Thyroid gland (tissue), 4 donors: ENCODE measurements around the gene ADAMTS4. TPM values are rescaled to one million over a fixed set of nuclear protein-coding genes. Genes with fewer than 3 reads are reported as not detected.

Experiments
- DNase-seq, 2 donors: peaks; one replicate each; pipeline ENCODE4 v3.0.0-alpha.2; 2019
- H3K27ac ChIP-seq, 3 donors: fragments of 200-600 bp; sonication (generic); 1 replicate in 2 of 3; 2 replicates in 1 of 3; pipeline ENCODE4 v1.5.1; 2016 to 2019; ENCODE audit warnings: mild to moderate bottlenecking in 1 of 3, moderate library complexity in 1 of 3
- H3K27me3 ChIP-seq: fragments of 200-600 bp; sonication (generic); one replicate; pipeline ENCODE4 v1.5.1; 2019
- H3K36me3 ChIP-seq, 2 donors: fragments of 200-600 bp; sonication (generic); one replicate each; pipeline ENCODE4 v1.5.1; 2016 to 2019
- H3K4me1 ChIP-seq, 2 donors: fragments of 200-600 bp; sonication (generic); one replicate each; pipeline ENCODE4 v1.5.1; 2017 to 2019
- H3K4me3 ChIP-seq, 3 donors: fragments of 200-600 bp; sonication (generic); replicated peaks in 1 of 3; 1 replicate in 2 of 3; 2 replicates in 1 of 3; pipeline ENCODE4 v1.5.1; 2016; ENCODE audit warnings: mild to moderate bottlenecking in 1 of 3
- H3K9me3 ChIP-seq: fragments of 200-600 bp; sonication (generic); one replicate; pipeline ENCODE4 v1.5.1; 2017
- CTCF ChIP-seq, 6 experiments: fragments of 200-600 bp in 3 of 6; fragments of 450-650 bp in 3 of 6; sonication (generic) in 3 of 6; IDR thresholded peaks; one replicate each; pipeline ENCODE4 v1.5.1; 2016 to 2019; ENCODE audit warnings: antibody characterized with exemption in 6 of 6, mild to moderate bottlenecking in 2 of 6, inconsistent platforms in 1 of 6, moderate library complexity in 1 of 6
- POLR2A ChIP-seq, 2 donors: fragments of 450-650 bp; IDR thresholded peaks; one replicate each; pipeline ENCODE4 v1.6.1; 2017; ENCODE audit warnings: antibody characterized with exemption in 2 of 2, mild to moderate bottlenecking in 2 of 2, moderate library complexity in 1 of 2
- WGBS, 2 donors: methylation state at CpG; one replicate each; pipeline ENCODE4 v1.1.5; 2017; 5-methylcytosine and 5-hydroxymethylcytosine counted together
- intact Hi-C: fragments of 100-400 bp; cut with DNase I; formaldehyde crosslinking; loops from one replicate; pipeline ENCODE4 v1.15.1; 2023
- total RNA-seq, 4 donors: library from RNA; depleted of rRNA; stranded (reverse); fragments of >200 nt; gene quantifications; one replicate each; pipeline ENCODE4 v1.2.3, GENCODE V29; 2016

The ADAMTS4 gene
- total RNA-seq, 4 donors from 2014 or later = 4.6 to 24.4 (median 9.4) TPM

DNA sequence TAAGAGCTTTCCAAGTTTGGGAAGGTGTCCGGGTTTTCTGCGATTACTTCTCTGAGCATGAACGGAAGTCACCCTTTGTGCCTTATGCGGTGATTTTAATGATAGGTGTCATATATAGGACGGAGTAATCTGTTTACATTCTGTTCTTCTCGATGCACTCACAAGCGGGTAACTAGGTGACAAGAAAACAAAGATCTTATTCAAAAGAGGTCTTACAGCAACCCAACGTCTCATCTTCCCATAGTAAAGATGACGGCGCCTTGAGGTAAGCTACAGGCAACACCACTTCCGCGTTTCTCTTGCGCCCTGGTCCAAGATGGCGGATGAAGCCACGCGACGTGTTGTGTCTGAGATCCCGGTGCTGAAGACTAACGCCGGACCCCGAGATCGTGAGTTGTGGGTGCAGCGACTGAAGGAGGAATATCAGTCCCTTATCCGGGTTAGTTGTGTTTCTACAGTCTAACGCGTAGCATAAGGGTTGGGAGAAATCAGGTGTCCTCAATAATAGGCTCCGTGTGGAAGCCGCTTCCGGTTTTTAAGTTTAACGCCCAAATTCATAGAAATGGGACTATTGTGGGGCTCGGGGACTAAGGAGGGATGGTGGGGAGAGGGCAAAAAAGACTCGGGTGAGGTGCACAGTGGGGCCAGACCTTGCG, 45.0 kb downstream of the ADAMTS4 start, which contains the start of gene UFC1:
UFC1 (plus strand) TSS at position 297 of the 656 bp plus-strand sequence; CDS start at position 317, 20 bp downstream.
- DNase-seq = peak; percentile 71 to 78
- Histone ChIP-seq H3K27me3 (no peaks in the 10 kb centered on the region), H3K36me3 (peaks cover 3% of the 10 kb centered on the region in 2 donors), H3K9me3 (no peaks in the 10 kb centered on the region), H3K4me1 (peaks cover 7 to 12% of the 10 kb centered on the region in 2 donors), H3K27ac (peak within 1 kb of the TSS; percentile 83 to 96 (median 83)), H3K4me3 (peak within 1 kb of the TSS; percentile 19 to 51 (median 47))
- peak in 1 of 2 donors; percentile 50 for TF ChIP-seq POLR2A (IDR thresholded peaks at IDR 0.05)
- TF ChIP-seq CTCF (IDR thresholded peaks at IDR 0.05) = no peak
- 1% methylated on average over 33 of the region's 33 CpGs for WGBS, 2 donors
- intact Hi-C loops = no loop called here

GRCh38 chr1:161153176-161153575, 45.7 kb downstream of the ADAMTS4 start:
- Histone ChIP-seq H3K27ac (peak overlapping the region; percentile 83 to 96 (median 83)), H3K36me3 (peaks cover 3% of the 10 kb centered on the region in 2 donors), H3K4me1 (peaks cover 7 to 10% of the 10 kb centered on the region in 2 donors), H3K9me3 (no peaks in the 10 kb centered on the region), H3K27me3 (no peaks in the 10 kb centered on the region), H3K4me3 (peak overlapping the region in 2 of 3 donors; percentile 47 to 51)
- DNase-seq = no peak
- intact Hi-C loops = no loop called here
- TF ChIP-seq POLR2A (IDR thresholded peaks at IDR 0.05) (no peak), CTCF (IDR thresholded peaks at IDR 0.05) (no peak)
- 23 to 25% methylated on average over 9 of the region's 9 CpGs for WGBS, 2 donors

DNA sequence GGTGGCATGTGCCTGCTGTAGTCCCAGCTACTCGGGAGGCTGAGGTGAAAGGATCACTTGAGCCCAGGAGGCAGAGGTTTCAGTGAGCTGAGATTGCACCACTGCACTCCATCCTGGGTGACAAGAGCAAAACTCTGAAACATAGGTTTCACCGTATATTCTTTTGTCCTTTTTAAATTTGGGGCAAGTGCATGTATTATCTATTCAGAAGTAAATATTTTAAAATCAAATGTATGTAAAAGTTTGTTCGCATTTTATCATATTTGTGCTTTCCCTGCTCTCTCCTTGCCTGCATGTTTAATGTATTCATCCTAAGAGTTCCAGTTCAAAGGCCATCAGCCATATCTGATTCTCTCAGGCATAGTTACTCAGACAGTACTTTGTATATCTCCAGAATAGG, 53.0 kb downstream of the ADAMTS4 start:
- no peaks in the 10 kb centered on the region for H3K4me1 ChIP-seq
- H3K36me3 ChIP-seq = no peaks in the 10 kb centered on the region
- H3K4me3 ChIP-seq = no peak overlapping the region
- H3K27ac ChIP-seq = no peak overlapping the region
- no peak for TF ChIP-seq POLR2A (IDR thresholded peaks at IDR 0.05)
- no peak for TF ChIP-seq CTCF (IDR thresholded peaks at IDR 0.05)
- H3K9me3 ChIP-seq = no peaks in the 10 kb centered on the region
- 83 to 84% methylated on average over 3 of the region's 3 CpGs for WGBS, 2 donors
- no peak for DNase-seq
- no peaks in the 10 kb centered on the region for H3K27me3 ChIP-seq
- intact Hi-C loops = no loop called here

DNA sequence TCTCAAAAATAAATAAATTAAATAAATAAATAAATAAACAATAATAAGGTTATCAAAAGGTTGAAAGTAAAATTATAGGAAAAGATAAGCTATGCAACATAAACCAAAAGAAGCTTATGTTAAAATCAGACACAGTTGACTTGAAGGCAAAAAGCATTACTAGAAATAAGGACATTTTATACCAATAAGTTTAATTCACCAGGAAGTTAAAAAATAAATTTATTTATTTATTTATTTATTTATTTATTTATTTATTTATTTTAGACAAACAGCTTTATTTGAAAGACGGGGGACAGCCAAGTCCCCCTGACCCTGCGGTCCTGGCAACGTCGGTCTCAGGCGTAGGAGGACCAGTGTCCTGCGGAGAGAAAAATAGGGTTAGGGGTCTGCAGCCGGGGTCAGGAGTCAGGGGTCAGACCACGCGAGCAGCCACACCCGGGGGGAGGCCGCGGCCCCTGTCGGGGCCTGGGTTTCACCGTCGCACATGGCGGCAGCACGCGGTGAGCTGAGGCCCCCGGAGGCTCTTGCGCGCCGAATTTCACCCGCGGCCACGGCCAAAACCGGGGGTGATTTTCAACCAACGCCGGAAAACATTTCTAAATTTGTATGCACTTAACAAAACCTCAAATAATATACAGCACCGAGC, 58.0 kb downstream of the ADAMTS4 start:
- TF ChIP-seq POLR2A (IDR thresholded peaks at IDR 0.05) = no peak
- no peak for TF ChIP-seq CTCF (IDR thresholded peaks at IDR 0.05)
- H3K4me3 ChIP-seq = no peak overlapping the region
- intact Hi-C loops = no loop called here
- no peaks in the 10 kb centered on the region for H3K36me3 ChIP-seq
- H3K9me3 ChIP-seq = no peaks in the 10 kb centered on the region
- 93 to 96% methylated on average over 29 of the region's 29 CpGs for WGBS, 2 donors
- no peaks in the 10 kb centered on the region for H3K27me3 ChIP-seq
- DNase-seq = no peak
- no peak overlapping the region for H3K27ac ChIP-seq
- no peaks in the 10 kb centered on the region for H3K4me1 ChIP-seq

GRCh38 chr1:161139766-161140165, 59.1 kb downstream of the ADAMTS4 start:
- no peak overlapping the region for H3K4me3 ChIP-seq
- no peak overlapping the region for H3K27ac ChIP-seq
- DNase-seq = no peak
- no peaks in the 10 kb centered on the region for H3K36me3 ChIP-seq
- no peak for TF ChIP-seq POLR2A (IDR thresholded peaks at IDR 0.05)
- TF ChIP-seq CTCF (IDR thresholded peaks at IDR 0.05) = peak in 3 of 6 experiments; percentile 33 to 60 (median 48)
- no peaks in the 10 kb centered on the region for H3K27me3 ChIP-seq
- WGBS, 2 donors = 42 to 59% methylated on average over 1 of the region's 1 CpG
- H3K9me3 ChIP-seq = no peaks in the 10 kb centered on the region
- no peaks in the 10 kb centered on the region for H3K4me1 ChIP-seq
- intact Hi-C loops = no loop called here
